Gastroesophageal sphincter (tissue), 3 donors: ENCODE measurements around the gene RBM38.

Experiments used
- CTCF ChIP-seq, 4 experiments: fragments of 200-600 bp in 2 of 4; fragments of 450-650 bp in 2 of 4; sonication (generic) in 1 of 4; IDR thresholded peaks; one replicate each; pipeline ENCODE4 v1.5.1; 2017 to 2019; ENCODE audit warnings: antibody characterized with exemption in 4 of 4, mild to moderate bottlenecking in 2 of 4, moderate library complexity in 2 of 4
- EP300 ChIP-seq: sonication (generic); formaldehyde crosslinking; IDR thresholded peaks from one replicate; pipeline ENCODE4 v1.6.1; 2017; ENCODE audit warnings: antibody characterized with exemption, mild to moderate bottlenecking
- POLR2A ChIP-seq, 2 donors: fragments of 450-650 bp; IDR thresholded peaks; one replicate each; pipeline ENCODE4 v1.6.1; 2017; ENCODE audit warnings: antibody characterized with exemption in 2 of 2, mild to moderate bottlenecking in 2 of 2, moderate library complexity in 1 of 2
- POLR2AphosphoS5 ChIP-seq: sonication (generic); formaldehyde crosslinking; IDR thresholded peaks from one replicate; pipeline ENCODE4 v1.6.1; 2017; ENCODE audit warnings: antibody characterized with exemption

GRCh38 chr20:57395111-57395966, 4.1 kb downstream of the RBM38 start:
- TF ChIP-seq CTCF (IDR thresholded peaks at IDR 0.05) (no peak), POLR2A (IDR thresholded peaks at IDR 0.05) (peak in 1 of 2 donors; percentile 23), POLR2AphosphoS5 (peak; percentile 80), EP300 (no peak)
